Activated CD8-positive, alpha-beta memory T cell treated with anti-CD3 and anti-CD28 coated beads for 36 hours (primary cell): Measurements from ENCODE around the gene IFI27. TPM values are rescaled to one million over a fixed set of nuclear protein-coding genes. Genes with fewer than 3 reads are reported as not detected.

ENCODE experiments used
- total RNA-seq, 2 experiments: library from RNA; stranded (reverse); gene quantifications; one replicate each; pipeline ENCODE4 v1.2.3, GENCODE V29; 2021

Gene IFI27
- total RNA-seq, 2 experiments from 2014 or later = 1.1 to 1.3 TPM

Other genes with a start within 250 kb of the IFI27 start
- not detected for gene FAM181A, start 183.4 kb upstream of the IFI27 start, total RNA-seq
- 10 to 100 TPM; 68.2 to 75.9 TPM for gene ASB2, start 134.2 kb upstream of the IFI27 start, total RNA-seq
- gene CCDC197, start 113.4 kb upstream of the IFI27 start, total RNA-seq = not detected
- 1 to 10 TPM in 1 of 2 experiments, under 1 TPM in 1; 0.86 to 1.4 TPM for gene OTUB2, start 84.4 kb upstream of the IFI27 start, total RNA-seq
- gene DDX24, start 29.5 kb upstream of the IFI27 start, total RNA-seq = 100 to 1,000 TPM; 273 to 292 TPM
- 10 to 100 TPM; 19.3 to 21.9 TPM for gene IFI27L1, start 29.4 kb upstream of the IFI27 start, total RNA-seq
- 10 to 100 TPM; 53.1 to 62.2 TPM for gene IFI27L2, start 18.9 kb downstream of the IFI27 start, total RNA-seq
- 1 to 10 TPM; 1.4 to 1.8 TPM for gene PPP4R4, start 63.6 kb downstream of the IFI27 start, total RNA-seq
- not detected for gene SERPINA10, start 182.5 kb downstream of the IFI27 start, total RNA-seq
- not detected for gene SERPINA6, start 212.6 kb downstream of the IFI27 start, total RNA-seq